AG09309 (cell line): ENCODE measurements around the gene KATNB1.
A peak's percentile ranks its signal among the peaks of the same experiment; 100 is the strongest.
"Not testable (repeated sequence)": the region's sequence is repeated elsewhere in the genome, so short reads cannot be mapped to it uniquely, and the experiment has no call there.

ENCODE experiments used
- DNase-seq: peaks from one replicate; pipeline ENCODE4 v3.0.0-alpha.2; 2010; ENCODE audit warnings: low read depth
- H3K4me3 ChIP-seq: 2 replicates; pipeline ENCODE4 v1.5.1; 2011; ENCODE audit warnings: mild to moderate bottlenecking, low read depth, low read length, moderate library complexity; ENCODE audit not compliant: control insufficient read depth
- TF ChIP-seq, protein P1 (sequence below): IDR thresholded peaks from 2 replicates; pipeline ENCODE4 v1.5.1; 2011; ENCODE audit warnings: mild to moderate bottlenecking, low read depth, low read length, inconsistent platforms; ENCODE audit not compliant: insufficient read depth, control insufficient read depth; ENCODE audit errors: missing control alignments

Gene KATNB1

DNA sequence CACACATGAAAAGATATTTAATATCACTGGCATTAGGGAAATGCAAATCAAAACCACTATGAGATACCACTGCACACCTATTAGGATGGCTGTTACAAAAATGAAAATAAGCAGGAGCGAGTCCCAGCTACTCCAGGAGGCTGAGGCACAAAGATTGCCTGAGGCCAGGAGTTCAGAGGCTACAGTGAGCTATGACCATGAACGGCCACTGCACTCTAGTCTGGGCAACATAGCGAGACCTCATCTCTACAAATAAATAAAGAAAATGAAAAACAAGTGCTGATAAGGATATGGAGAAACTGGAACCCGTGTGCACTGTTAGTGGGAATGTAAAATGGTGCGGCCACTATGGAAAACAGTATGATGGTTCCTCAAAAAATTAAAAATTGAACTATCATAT is 43.1 kb downstream of the KATNB1 start:
- no peak overlapping the region for H3K4me3 ChIP-seq
- DNase-seq: no peak
- TF ChIP-seq, protein P1, sequence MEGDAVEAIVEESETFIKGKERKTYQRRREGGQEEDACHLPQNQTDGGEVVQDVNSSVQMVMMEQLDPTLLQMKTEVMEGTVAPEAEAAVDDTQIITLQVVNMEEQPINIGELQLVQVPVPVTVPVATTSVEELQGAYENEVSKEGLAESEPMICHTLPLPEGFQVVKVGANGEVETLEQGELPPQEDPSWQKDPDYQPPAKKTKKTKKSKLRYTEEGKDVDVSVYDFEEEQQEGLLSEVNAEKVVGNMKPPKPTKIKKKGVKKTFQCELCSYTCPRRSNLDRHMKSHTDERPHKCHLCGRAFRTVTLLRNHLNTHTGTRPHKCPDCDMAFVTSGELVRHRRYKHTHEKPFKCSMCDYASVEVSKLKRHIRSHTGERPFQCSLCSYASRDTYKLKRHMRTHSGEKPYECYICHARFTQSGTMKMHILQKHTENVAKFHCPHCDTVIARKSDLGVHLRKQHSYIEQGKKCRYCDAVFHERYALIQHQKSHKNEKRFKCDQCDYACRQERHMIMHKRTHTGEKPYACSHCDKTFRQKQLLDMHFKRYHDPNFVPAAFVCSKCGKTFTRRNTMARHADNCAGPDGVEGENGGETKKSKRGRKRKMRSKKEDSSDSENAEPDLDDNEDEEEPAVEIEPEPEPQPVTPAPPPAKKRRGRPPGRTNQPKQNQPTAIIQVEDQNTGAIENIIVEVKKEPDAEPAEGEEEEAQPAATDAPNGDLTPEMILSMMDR: no peak

DNA sequence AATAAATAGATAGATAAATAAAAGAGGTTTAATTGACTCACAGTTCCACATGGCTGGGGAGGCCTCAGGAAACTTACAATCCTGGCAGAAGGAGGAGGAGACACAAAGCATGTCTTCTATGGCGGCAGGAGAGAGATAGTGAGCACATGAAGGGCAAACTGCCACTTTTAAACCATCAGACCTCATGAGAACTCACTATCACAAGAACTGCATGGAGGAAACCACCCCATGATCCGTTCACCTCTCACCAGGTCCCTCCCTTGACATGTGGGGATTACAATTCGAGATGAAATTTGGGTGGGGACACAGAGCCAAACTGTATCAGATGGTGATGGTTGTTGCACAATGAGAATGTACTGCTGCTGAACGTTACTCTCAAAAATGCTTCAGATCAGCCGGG is 44.3 kb downstream of the KATNB1 start:
- not testable (repeated sequence) for DNase-seq, H3K4me3 ChIP-seq

DNA sequence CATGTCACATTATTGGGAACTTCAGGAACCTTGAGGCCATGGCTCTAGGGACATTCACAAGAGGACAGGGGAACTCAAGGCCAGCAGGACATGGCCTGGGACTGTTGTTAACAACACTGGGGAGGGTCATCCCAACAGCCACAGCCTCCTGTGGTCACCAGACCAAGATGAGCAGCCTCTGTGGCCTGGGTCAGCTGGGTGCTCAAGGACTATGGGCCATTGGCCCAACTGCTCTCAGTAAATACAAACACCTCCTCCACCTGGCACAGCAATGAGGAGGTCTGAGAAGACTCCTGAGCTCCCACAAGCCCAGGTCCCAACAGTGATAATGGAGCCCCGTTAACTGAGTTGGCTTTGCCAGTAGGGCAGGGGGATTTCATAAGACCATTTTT is 45.8 kb downstream of the KATNB1 start:
- H3K4me3 ChIP-seq: no peak overlapping the region
- TF ChIP-seq, protein P1: no peak
- DNase-seq: no peak

DNA sequence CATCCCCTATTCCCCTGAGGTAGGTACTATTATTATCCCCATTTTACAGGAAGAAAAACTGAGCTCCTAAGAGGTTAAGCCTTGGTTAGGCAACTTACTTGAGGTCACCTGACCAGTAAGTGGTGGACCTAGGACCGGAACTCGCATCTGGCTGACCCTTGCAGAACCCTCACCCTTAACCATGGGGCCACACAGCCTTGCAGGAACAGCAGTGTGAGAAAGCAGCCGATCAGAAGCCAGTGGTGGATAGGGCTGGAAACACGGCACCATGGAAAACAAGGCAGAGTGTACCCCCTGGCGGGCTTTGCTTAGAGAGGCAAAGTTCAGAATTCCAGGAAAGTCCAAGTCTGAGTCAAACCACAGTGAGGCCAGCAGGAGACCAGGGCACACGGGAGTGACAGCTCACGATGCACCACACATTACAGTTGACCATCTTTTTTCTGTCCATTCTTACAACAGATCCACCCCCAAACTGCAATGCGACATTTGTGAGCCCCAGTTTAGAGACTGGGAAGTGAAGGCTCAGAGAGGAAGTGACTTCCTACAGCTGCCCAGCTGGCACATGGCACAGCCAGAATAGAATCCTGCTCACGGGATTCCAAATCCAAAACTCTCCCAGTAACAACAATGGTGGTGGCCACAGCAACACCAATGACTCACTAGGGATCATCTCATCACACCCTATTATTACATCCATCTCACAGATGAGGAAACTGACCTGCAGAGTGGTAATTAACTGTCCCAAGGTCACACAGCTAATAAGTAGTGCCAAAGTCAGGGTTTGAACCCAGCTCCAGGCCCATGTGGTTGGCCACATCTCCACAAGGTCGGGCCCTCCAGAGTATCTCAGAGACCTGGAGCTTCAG is 46.4 kb downstream of the KATNB1 start:
- TF ChIP-seq, protein P1: no peak
- DNase-seq: peak; percentile 16
- H3K4me3 ChIP-seq: no peak overlapping the region

DNA sequence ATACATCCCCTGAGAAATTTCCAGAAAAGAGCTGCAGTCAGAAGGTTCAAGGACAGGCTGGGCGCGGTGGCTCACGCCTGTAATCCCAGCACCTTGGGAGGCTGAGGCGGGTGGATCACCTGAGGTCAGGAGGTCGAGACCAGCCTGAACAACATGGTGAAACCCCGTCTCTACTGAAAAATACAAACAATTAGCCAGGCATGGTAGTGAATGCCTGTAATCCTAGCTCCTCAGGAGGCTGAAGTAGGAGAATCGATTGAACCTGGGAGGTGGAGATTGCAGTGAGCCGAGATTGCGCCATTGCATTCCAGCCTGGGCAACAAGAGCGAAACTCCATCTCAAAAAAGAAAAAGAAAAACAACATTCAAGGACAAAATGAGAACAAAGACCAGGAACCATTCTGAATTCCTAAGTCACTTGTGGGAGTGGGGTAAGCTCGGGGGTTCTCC is 47.1 kb downstream of the KATNB1 start:
- not testable (repeated sequence) for DNase-seq, H3K4me3 ChIP-seq

DNA sequence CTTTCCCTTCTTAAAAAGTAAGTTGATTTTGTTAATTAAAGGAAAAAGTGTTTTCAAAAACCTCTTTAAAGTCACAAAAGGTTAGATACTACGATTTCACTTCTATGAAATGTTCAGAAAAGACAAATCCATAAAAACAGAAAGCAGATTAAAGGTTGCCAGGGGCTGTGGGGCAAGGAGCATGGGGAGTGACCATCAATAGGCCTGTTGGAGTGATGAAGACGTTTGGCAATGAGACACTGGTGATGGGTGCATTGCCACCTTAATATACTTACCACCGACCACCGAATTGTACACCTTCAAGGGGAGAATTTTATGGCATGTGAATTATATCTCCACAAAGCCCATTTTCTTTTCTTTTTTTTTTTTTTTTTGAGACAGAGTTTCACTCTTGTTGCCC is 47.5 kb downstream of the KATNB1 start:
- no peak for DNase-seq
- TF ChIP-seq, protein P1: no peak
- H3K4me3 ChIP-seq: no peak overlapping the region

DNA sequence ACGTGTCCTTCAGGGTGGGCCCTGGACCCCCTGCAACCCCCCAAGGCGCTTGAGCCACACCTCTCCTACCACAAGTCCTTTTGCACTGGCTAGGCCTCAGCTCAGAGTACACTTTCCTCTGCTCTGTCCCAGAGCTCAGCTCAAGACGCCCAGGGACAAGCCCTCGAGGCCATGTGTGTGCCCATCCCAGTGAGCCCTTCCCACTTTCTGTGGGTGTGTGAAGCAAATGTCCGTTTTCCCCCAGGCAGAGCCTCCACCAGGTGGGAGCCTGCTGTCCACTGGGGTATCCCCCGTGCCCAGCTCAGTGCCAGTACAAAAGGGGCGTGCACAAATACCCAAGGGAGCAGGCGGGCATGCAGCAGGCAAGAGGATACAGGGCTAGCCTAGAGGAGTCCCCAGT is 48.3 kb downstream of the KATNB1 start:
- H3K4me3 ChIP-seq: no peak overlapping the region
- TF ChIP-seq, protein P1: no peak
- DNase-seq: no peak

DNA sequence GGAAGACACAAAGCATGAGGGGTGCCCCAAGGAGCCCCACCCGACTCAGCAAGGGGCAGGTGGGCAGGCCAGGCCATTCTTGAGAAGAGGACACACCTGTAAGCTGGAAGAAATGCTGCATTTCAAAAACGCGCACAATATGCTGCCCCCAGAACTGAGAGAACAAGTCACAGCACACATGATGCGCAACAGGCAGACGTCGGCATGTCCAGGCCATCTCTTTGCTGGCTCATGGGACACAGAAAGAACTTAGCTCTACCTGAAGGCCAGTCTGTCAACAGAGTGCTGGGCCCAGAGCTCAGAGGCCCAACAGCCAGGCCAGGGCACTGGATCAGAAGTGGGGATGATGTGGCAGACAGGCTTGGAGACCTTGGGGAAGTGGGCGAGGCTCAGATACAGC is 48.8 kb downstream of the KATNB1 start:
- H3K4me3 ChIP-seq: no peak overlapping the region
- DNase-seq: no peak
- TF ChIP-seq, protein P1: no peak
